CD14-positive monocyte (primary cell): ENCODE measurements around the gene CAMTA1. TPM values are rescaled to one million over a fixed set of nuclear protein-coding genes. Genes with fewer than 3 reads are reported as not detected.

Experiments used
- DNase-seq, 3 donors: peaks; one replicate each; pipeline ENCODE4 v3.0.0-alpha.2; 2011 to 2022
- H2AFZ ChIP-seq: 2 replicates; pipeline ENCODE4 v1.6.0; 2012; ENCODE audit warnings: mild to moderate bottlenecking, low read depth, low read length, inconsistent platforms; ENCODE audit not compliant: insufficient read depth, poor library complexity, severe bottlenecking
- H3K27ac ChIP-seq, 2 donors: 1 replicate in 1 of 2; 2 replicates in 1 of 2; pipeline ENCODE4 v1.5.1; 2012 to 2013; ENCODE audit warnings: low read length in 2 of 2, control low read depth in 1 of 2, inconsistent platforms in 1 of 2, low read depth in 1 of 2, mild to moderate bottlenecking in 1 of 2
- H3K27me3 ChIP-seq, 2 donors: one replicate each; pipeline versions ENCODE4 v1.6.0 to v1.6.1; 2011 to 2013; ENCODE audit warnings: low read length in 2 of 2; ENCODE audit not compliant: control insufficient read depth in 2 of 2, insufficient read depth in 2 of 2
- H3K36me3 ChIP-seq, 2 donors: replicated peaks in 1 of 2; 1 replicate in 1 of 2; 2 replicates in 1 of 2; pipeline versions ENCODE4 v1.5.1 to v1.6.1; 2012 to 2013; ENCODE audit warnings: low read length in 2 of 2, control low read depth in 1 of 2, inconsistent platforms in 1 of 2, mild to moderate bottlenecking in 1 of 2; ENCODE audit not compliant: insufficient read depth in 2 of 2, control insufficient read depth in 1 of 2
- H3K4me1 ChIP-seq, 2 donors: 1 replicate in 1 of 2; 2 replicates in 1 of 2; pipeline versions ENCODE4 v1.5.1 to v1.6.1; 2012 to 2013; ENCODE audit warnings: low read length in 2 of 2, control low read depth in 1 of 2, inconsistent platforms in 1 of 2, mild to moderate bottlenecking in 1 of 2, moderate library complexity in 1 of 2; ENCODE audit not compliant: insufficient read depth in 2 of 2, control insufficient read depth in 1 of 2
- H3K4me2 ChIP-seq: replicated peaks from 2 replicates; pipeline ENCODE3; 2012; ENCODE audit warnings: low read length, moderate library complexity, mild to moderate bottlenecking; ENCODE audit not compliant: poor library complexity, severe bottlenecking; ENCODE audit errors: extremely low read depth
- H3K4me3 ChIP-seq, 3 experiments: fragments of 200-600 bp in 1 of 3; sonication (generic) in 1 of 3; replicated peaks in 1 of 3; 1 replicate in 2 of 3; 2 replicates in 1 of 3; pipeline ENCODE4 v1.5.1; 2011 to 2013; ENCODE audit warnings: low read length in 3 of 3, mild to moderate bottlenecking in 3 of 3, control low read depth in 2 of 3, low read depth in 2 of 3, inconsistent platforms in 1 of 3, moderate library complexity in 1 of 3
- H3K79me2 ChIP-seq: 2 replicates; pipeline ENCODE4 v1.6.0; 2012; ENCODE audit warnings: mild to moderate bottlenecking, control low read depth, inconsistent platforms, low read length, moderate library complexity; ENCODE audit not compliant: insufficient read depth
- H3K9ac ChIP-seq: 2 replicates; pipeline ENCODE4 v1.6.0; 2017; ENCODE audit warnings: low read length, mild to moderate bottlenecking; ENCODE audit not compliant: insufficient read depth, poor library complexity, severe bottlenecking
- H3K9me3 ChIP-seq, 2 donors: replicated peaks in 1 of 2; 1 replicate in 1 of 2; 2 replicates in 1 of 2; pipeline versions ENCODE4 v1.5.1 to v1.6.1; 2012 to 2013; ENCODE audit warnings: low read length in 2 of 2, control low read depth in 1 of 2; ENCODE audit not compliant: control insufficient read depth in 1 of 2, insufficient read depth in 1 of 2
- H4K20me1 ChIP-seq: 2 replicates; pipeline ENCODE4 v1.6.0; 2012; ENCODE audit warnings: mild to moderate bottlenecking, low read length, control low read depth, moderate library complexity; ENCODE audit not compliant: insufficient read depth
- H3K27ac Mint-ChIP-seq, 7 donors: one replicate each; pipeline ENCODE4 v1.8.0; 2020; ENCODE audit warnings: mild to moderate bottlenecking in 7 of 7, mixed read lengths in 7 of 7, moderate library complexity in 6 of 7, inconsistent platforms in 2 of 7
- H3K27me3 Mint-ChIP-seq, 3 donors: one replicate each; pipeline ENCODE4 v1.8.0; 2021 to 2022; ENCODE audit warnings: low read depth in 3 of 3, mild to moderate bottlenecking in 3 of 3, mixed read lengths in 3 of 3, moderate library complexity in 3 of 3, inconsistent platforms in 1 of 3
- H3K36me3 Mint-ChIP-seq, 2 donors: one replicate each; pipeline ENCODE4 v1.8.0; 2020; ENCODE audit warnings: mixed read lengths in 2 of 2, inconsistent platforms in 1 of 2, mild to moderate bottlenecking in 1 of 2
- H3K4me1 Mint-ChIP-seq: one replicate; pipeline ENCODE4 v1.8.0; 2020; ENCODE audit warnings: mild to moderate bottlenecking, mixed read lengths
- H3K4me3 Mint-ChIP-seq, 2 donors: one replicate each; pipeline ENCODE4 v1.8.0; 2020; ENCODE audit warnings: mild to moderate bottlenecking in 2 of 2, mixed read lengths in 2 of 2, moderate library complexity in 1 of 2
- H3K9me3 Mint-ChIP-seq, 7 donors: one replicate each; pipeline ENCODE4 v1.8.0; 2020 to 2022; ENCODE audit warnings: mixed read lengths in 7 of 7, mild to moderate bottlenecking in 6 of 7, moderate library complexity in 6 of 7, inconsistent platforms in 2 of 7
- WGBS: methylation state at CpG from one replicate; pipeline ENCODE4 v1.1.5; 2013; ENCODE audit warnings: missing lambda C conversion rate; ENCODE audit not compliant: insufficient coverage; 5-methylcytosine and 5-hydroxymethylcytosine counted together
- intact Hi-C, 2 donors: fragments of 100-400 bp; cut with micrococcal nuclease; formaldehyde crosslinking; loops; one replicate each; pipeline versions ENCODE4 v1.15.0 to v1.15.1; 2023
- polyA plus RNA-seq, 3 donors: library from polyadenylated mRNA; depleted of rRNA in 1 of 3; unstranded in 2 of 3; stranded (reverse) in 1 of 3; fragments of 300-500 nt in 2 of 3; fragments of >200 nt in 1 of 3; fragmentation: Illumina TruSeq in 2 of 3; gene quantifications; 1 replicate in 2 of 3; 2 replicates in 1 of 3; pipeline ENCODE4 v1.2.3, GENCODE V29; 2012 to 2021
- TF ChIP-seq, protein P1 (sequence below): fragments of 200-600 bp; IDR thresholded peaks from one replicate; pipeline ENCODE4 v1.8.0; 2022; ENCODE audit warnings: antibody characterized with exemption, mild to moderate bottlenecking

The CAMTA1 gene
- polyA plus RNA-seq, 3 donors, result 52.0 to 89.6 (median 78.3) TPM

DNA sequence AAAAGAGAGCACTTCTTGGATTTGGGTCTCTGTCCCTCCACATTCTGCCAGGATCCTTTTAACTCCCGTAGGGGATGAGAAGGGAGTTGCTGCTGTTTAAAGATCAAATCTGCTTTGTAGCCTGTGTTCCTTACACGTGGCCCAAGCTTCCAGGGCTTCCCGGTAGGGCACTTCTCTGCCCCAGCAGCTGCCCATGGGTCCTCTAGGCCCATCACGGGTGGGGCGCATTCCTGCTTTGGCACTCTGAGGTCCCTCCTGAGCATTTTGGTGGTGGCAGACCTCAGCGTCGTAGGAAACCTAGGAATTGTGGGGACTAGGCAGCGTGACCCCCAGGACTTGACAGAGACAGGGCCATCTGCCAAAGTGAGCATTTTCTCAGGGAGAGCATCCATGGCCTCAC, 565.5 kb downstream of the CAMTA1 start:
- Mint-ChIP-seq H3K4me3 (no peak overlapping the region), H3K36me3 (no peaks in the 10 kb centered on the region), H3K4me1 (no peaks in the 10 kb centered on the region), H3K9me3 (peaks cover 0 to 2% (median 0%) of the 10 kb centered on the region in 7 donors), H3K27ac (peak overlapping the region in 1 of 7 donors; percentile 52), H3K27me3 (peaks cover 2 to 5% (median 4%) of the 10 kb centered on the region in 3 donors)
- Histone ChIP-seq H4K20me1 (no peaks in the 10 kb centered on the region), H3K4me1 (no peaks in the 10 kb centered on the region), H3K27me3 (no peaks in the 10 kb centered on the region), H2AFZ (no peak overlapping the region), H3K79me2 (no peaks in the 10 kb centered on the region), H3K9ac (no peak overlapping the region), H3K4me2 (no peak overlapping the region), H3K4me3 (no peak overlapping the region), H3K27ac (no peak overlapping the region), H3K36me3 (no peaks in the 10 kb centered on the region), H3K9me3 (no peaks in the 10 kb centered on the region)
- intact Hi-C loops, result no loop called here
- TF ChIP-seq, protein P1, sequence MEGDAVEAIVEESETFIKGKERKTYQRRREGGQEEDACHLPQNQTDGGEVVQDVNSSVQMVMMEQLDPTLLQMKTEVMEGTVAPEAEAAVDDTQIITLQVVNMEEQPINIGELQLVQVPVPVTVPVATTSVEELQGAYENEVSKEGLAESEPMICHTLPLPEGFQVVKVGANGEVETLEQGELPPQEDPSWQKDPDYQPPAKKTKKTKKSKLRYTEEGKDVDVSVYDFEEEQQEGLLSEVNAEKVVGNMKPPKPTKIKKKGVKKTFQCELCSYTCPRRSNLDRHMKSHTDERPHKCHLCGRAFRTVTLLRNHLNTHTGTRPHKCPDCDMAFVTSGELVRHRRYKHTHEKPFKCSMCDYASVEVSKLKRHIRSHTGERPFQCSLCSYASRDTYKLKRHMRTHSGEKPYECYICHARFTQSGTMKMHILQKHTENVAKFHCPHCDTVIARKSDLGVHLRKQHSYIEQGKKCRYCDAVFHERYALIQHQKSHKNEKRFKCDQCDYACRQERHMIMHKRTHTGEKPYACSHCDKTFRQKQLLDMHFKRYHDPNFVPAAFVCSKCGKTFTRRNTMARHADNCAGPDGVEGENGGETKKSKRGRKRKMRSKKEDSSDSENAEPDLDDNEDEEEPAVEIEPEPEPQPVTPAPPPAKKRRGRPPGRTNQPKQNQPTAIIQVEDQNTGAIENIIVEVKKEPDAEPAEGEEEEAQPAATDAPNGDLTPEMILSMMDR, result no peak
- WGBS, result 94% methylated on average over 7 of the region's 8 CpGs
- no peak for DNase-seq

DNA sequence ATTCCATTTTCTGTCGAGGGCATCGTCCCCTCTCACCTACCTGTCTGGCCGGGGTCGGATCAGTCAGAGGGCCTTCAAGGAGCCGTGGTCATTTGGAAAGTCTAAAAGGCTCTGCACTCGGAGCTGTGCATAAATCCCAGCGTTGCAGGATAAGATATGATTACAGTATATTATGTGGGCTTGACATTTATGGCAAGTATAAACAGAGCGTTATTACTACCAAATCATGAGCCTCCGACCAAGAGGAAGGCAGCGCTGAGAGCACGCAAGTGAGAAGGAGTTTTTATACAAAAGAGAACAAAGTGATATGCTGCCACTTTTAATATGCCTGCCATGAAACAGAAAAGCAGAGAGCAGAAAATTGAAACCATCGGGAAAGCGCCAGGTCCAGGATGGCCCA, 566.4 kb downstream of the CAMTA1 start:
- WGBS, result 98% methylated on average over 8 of the region's 13 CpGs
- no peaks in the 10 kb centered on the region for H3K9me3 ChIP-seq
- Mint-ChIP-seq H3K27me3 (peaks cover 2 to 6% (median 4%) of the 10 kb centered on the region in 3 donors), H3K4me3 (no peak overlapping the region), H3K4me1 (no peaks in the 10 kb centered on the region), H3K9me3 (peaks cover 0 to 2% (median 0%) of the 10 kb centered on the region in 7 donors), H3K27ac (peak overlapping the region in 1 of 7 donors; percentile 13), H3K36me3 (no peaks in the 10 kb centered on the region)
- H3K79me2 ChIP-seq, result no peaks in the 10 kb centered on the region
- H3K27me3 ChIP-seq, result no peaks in the 10 kb centered on the region
- no peaks in the 10 kb centered on the region for H3K4me1 ChIP-seq
- no peak overlapping the region for H3K4me3 ChIP-seq
- no peak for DNase-seq
- no peak overlapping the region for H3K4me2 ChIP-seq
- no peak overlapping the region for H2AFZ ChIP-seq
- H3K36me3 ChIP-seq, result no peaks in the 10 kb centered on the region
- intact Hi-C loops, result no loop called here
- H3K9ac ChIP-seq, result no peak overlapping the region
- TF ChIP-seq, protein P1, result no peak
- H4K20me1 ChIP-seq, result no peaks in the 10 kb centered on the region
- no peak overlapping the region for H3K27ac ChIP-seq
